ENCODE data around the gene SAC3D1.
A peak's percentile ranks its signal among the peaks of the same experiment; 100 is the strongest.

The SAC3D1 gene

GRCh38 chr11:65059959-65060824 is 19.2 kb downstream of the SAC3D1 start:
- DNase-seq (ENCODE audit: low read depth in 2 of 2): no peak

GRCh38 chr11:65060913-65061408 is 20.0 kb downstream of the SAC3D1 start:
- DNase-seq (ENCODE audit: low read depth in 2 of 2): no peak

GRCh38 chr11:65063532-65063931 is 22.5 kb downstream of the SAC3D1 start:
- DNase-seq (ENCODE audit: low read depth in 2 of 2): no peak

GRCh38 chr11:65064847-65065240 is 23.8 kb downstream of the SAC3D1 start:
- DNase-seq (ENCODE audit: low read depth in 2 of 2): no peak

GRCh38 chr11:65065851-65066250 is 24.8 kb downstream of the SAC3D1 start:
- no peak for DNase-seq (ENCODE audit: low read depth in 2 of 2)

- DNase-seq (ENCODE audit: low read depth in 2 of 2): no peak
Observed at GRCh38 chr11:65066315-65066714, 25.3 kb downstream of the SAC3D1 start.

- no peak for DNase-seq (ENCODE audit: low read depth in 2 of 2)
Observed at GRCh38 chr11:65066805-65067291, 25.8 kb downstream of the SAC3D1 start.

GRCh38 chr11:65067446-65067845 is 26.4 kb downstream of the SAC3D1 start:
- DNase-seq (ENCODE audit: low read depth in 2 of 2): no peak

GRCh38 chr11:65069217-65069616 is 28.2 kb downstream of the SAC3D1 start:
- no peak for DNase-seq (ENCODE audit: low read depth in 2 of 2)

- DNase-seq (ENCODE audit: low read depth in 2 of 2): no peak
Observed at GRCh38 chr11:65071907-65072630, 31.1 kb downstream of the SAC3D1 start.

- DNase-seq (ENCODE audit: low read depth in 2 of 2): no peak
Observed at GRCh38 chr11:65072631-65072966, 31.6 kb downstream of the SAC3D1 start.

- DNase-seq (ENCODE audit: low read depth in 2 of 2): no peak
Observed at GRCh38 chr11:65077451-65077850, 36.4 kb downstream of the SAC3D1 start.

GRCh38 chr11:65078151-65078550 is 37.1 kb downstream of the SAC3D1 start:
- DNase-seq (ENCODE audit: low read depth in 2 of 2): peak; percentile 43 to 47

GRCh38 chr11:65078786-65079342 is 37.9 kb downstream of the SAC3D1 start:
- no peak for DNase-seq (ENCODE audit: low read depth in 2 of 2)

- DNase-seq (ENCODE audit: low read depth in 2 of 2): no peak
Observed at GRCh38 chr11:65083134-65083833, 42.3 kb downstream of the SAC3D1 start.

GRCh38 chr11:65083834-65084597 is 43.0 kb downstream of the SAC3D1 start, which contains the start of the genes CDCA5 and ZFPL1:
CDCA5 (minus strand) TSS chr11:65084040; CDS start chr11:65083978, 62 bp downstream.
ZFPL1 (plus strand) TSS chr11:65084222; CDS start chr11:65084699, 477 bp downstream.
- peak; percentile 93 to 97 for DNase-seq (ENCODE audit: low read depth in 2 of 2)

- DNase-seq (ENCODE audit: low read depth in 2 of 2): no peak
Observed at GRCh38 chr11:65084598-65085375, 43.8 kb downstream of the SAC3D1 start.

- no peak for DNase-seq (ENCODE audit: low read depth in 2 of 2)
Observed at GRCh38 chr11:65085446-65085845, 44.4 kb downstream of the SAC3D1 start.

GRCh38 chr11:65086809-65087208 is 45.8 kb downstream of the SAC3D1 start:
- no peak for DNase-seq (ENCODE audit: low read depth in 2 of 2)

- no peak for DNase-seq (ENCODE audit: low read depth in 2 of 2)
Observed at GRCh38 chr11:65087216-65087615, 46.2 kb downstream of the SAC3D1 start.
